ENCODE measurements around the gene PDZD7.

PDZD7 gene

GRCh38 chr10:101031128-101031795 lies at the start of gene PDZD7, which contains the start of gene SFXN3:
Gene PDZD7, minus strand, starts transcription at chr10:101031129. Its CDS starts 910 bp downstream, at chr10:101030219.
Gene SFXN3, plus strand, starts transcription at chr10:101031234. Its CDS starts 3,461 bp downstream, at chr10:101034695.
- DNase-seq, result no peak

- no peak for DNase-seq
These were observed 48.9 kb upstream of the PDZD7 start for GRCh38 chr10:101079874-101080273.

GRCh38 chr10:101076630-101077029 lies 45.7 kb upstream of the PDZD7 start:
- DNase-seq, result no peak

DNA sequence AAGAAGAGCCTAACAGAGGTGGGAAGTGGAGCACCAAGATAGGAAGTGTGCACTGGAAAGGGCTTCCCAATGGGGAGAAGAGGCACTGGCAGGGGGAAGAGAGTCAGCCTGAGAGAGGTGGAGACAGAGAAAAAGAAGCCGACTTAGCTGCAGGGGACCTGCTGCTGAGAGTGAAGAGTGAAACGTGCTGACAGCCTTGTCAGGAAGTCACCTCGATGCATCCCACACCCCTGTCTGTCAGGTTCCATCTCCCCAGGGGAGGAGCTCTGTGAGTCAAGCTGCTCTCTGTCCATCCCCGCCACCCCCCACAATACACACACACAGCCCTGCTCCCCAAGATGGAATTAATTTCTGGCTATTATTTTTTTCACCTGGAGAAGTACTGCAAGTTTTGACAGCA lies 44.8 kb upstream of the PDZD7 start:
- no peak for DNase-seq

DNA sequence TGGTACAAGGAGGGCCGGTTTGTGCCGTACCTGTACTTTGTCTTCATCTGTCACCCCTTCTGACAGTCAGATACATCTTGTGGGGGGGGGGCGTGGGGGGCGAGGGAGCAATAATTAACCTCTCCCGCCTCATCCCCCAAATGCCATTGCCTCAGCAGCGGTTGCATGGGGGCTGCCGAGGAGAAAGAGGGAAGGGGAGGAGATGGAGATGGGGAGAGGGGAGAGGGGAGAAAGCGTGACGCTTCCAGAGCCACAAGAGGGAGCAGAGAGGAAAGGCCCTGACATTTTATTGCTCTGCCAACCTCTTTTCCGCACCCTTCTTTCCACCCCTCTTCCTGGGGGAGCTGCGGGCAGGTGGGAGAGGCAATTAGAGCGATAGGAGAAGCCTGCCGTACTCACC lies 42.7 kb upstream of the PDZD7 start:
- DNase-seq, result no peak

DNA sequence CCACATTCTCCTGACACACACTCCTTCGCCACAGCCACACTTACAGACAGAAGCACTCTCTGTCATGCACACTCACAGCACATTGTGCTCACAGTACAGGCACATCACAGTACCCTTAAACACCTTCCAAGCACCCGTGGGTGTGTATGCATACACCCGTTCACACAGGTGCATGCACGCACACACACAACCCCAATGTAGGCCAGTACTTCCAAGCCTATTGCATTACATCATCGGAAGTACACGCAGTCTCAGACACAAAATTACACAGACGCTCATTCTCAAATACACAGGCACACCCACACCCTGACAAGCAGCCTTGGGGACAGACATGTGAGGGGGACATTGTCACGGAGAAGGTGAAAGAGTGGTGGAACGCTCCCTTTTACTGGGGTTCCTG lies 42.0 kb upstream of the PDZD7 start:
- no peak for DNase-seq

- DNase-seq, result no peak
These were observed 41.0 kb upstream of the PDZD7 start for GRCh38 chr10:101071885-101072433.

- DNase-seq, result no peak
These were observed 40.4 kb upstream of the PDZD7 start for GRCh38 chr10:101071267-101071884.

GRCh38 chr10:101070098-101070497 lies 39.2 kb upstream of the PDZD7 start:
- DNase-seq, result no peak

DNA sequence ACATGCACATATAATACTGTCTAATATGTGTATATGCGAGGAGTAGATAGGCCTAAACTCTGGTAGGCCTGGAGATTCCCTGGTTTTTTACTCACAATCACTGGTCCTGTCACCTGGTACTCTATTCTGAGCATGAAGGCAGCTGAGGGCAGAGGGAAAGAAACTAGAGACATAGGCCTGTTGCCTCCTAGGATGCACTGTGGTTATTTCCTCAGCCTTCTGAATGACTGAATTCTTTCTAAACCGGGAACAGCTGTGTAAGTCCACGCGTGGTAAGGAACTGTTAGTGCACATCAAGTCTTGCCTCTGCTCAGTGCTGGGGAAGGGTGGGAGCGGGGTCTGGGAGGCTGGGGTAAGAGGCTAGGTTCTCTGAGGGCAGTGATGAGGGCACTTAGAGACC lies 38.5 kb upstream of the PDZD7 start:
- no peak for DNase-seq

DNA sequence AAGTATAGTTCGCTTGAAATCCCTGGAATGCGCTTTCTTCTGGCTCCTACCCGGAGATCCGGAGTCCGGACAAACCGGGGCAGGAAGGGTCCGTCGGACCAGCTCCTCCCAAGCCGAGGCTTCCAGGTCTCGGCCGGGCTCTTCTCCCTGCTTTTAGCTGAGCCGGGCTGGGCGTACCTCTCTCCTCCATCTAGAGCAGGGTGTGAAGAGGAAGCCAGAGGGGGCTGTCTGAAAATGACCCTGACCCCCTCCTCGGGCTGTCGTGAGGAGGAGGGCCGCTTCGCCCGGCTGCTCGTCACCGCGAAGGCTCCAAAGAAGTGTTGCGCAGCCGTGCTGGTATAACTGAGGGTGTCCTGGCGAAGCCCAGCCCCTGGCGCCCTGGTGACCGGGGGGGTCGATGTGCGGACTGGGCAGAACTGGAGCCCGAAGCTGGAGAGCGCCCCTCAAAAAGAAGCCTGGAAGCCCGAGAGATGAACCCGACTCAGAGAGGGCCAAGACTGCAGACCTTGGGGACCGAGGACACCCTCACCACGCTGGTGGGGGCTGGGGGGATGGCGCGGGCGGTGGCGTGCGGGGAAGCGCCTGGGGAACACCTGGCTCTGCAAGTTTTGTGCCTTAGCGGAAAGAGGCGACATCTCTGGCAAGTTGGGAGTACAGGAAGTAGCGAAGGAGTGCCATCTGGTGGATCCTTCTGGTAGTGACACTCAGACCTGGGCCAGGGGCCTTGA lies 36.6 kb upstream of the PDZD7 start:
- no peak for DNase-seq

DNA sequence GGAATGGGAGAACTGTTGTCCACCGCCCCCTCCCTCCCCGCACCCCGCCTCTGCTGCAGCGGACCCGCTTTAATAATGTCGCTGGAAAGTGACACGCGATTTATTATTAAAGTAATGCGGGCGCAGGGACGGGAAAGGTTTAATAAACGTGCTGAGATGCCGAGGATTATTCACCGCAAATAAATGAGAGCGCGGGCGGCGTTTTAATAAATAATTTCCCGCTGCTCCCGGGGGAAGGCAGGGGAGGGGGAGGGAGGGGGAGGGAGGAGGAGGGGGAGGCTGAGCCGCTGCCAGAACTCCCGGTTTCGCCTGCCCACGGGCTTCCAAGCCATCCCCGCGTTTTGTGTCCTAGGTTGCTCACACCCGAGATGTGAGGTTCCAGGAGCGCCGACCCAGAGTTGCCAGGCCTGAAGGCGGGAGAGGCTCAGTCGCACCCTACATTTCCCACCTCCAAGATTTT lies 36.0 kb upstream of the PDZD7 start:
- DNase-seq, result no peak

- no peak for DNase-seq
These were observed 35.4 kb upstream of the PDZD7 start for GRCh38 chr10:101066146-101066895.

- no peak for DNase-seq
These were observed 34.7 kb upstream of the PDZD7 start for GRCh38 chr10:101065481-101066145.

GRCh38 chr10:101064415-101065030 lies 33.6 kb upstream of the PDZD7 start:
- no peak for DNase-seq

GRCh38 chr10:101063548-101064414 lies 32.9 kb upstream of the PDZD7 start:
- no peak for DNase-seq

- no peak for DNase-seq
These were observed 32.2 kb upstream of the PDZD7 start for GRCh38 chr10:101063050-101063525.

- no peak for DNase-seq
These were observed 31.5 kb upstream of the PDZD7 start for GRCh38 chr10:101062232-101063049.

DNA sequence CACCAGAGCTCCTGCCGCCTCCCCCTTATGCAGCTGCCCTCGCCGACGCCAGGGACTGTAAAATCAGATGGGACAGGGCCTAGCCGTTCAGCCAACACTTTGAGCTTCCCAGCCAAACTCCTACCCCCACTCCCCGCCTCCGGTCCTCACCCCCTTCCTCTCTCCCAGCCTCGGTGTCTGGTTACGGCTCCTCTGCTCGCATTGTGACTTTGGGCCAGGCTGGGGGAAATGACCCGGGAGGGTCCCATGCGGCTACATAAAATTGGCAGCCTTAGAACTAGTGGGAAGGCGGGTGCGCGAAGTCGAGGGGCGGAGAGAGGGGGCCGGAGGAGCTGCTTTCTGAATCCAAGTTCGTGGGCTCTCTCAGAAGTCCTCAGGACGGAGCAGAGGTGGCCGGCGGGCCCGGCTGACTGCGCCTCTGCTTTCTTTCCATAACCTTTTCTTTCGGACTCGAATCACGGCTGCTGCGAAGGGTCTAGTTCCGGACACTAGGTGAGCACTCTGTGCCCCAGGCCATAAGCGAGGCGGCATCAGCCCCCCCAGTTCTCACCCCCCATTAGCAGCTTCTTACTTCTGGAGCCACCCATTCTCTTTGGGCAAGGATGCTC lies 30.8 kb upstream of the PDZD7 start, which contains the start of gene KAZALD1:
TSS of gene KAZALD1 (plus strand) at position 366 of the 608 bp plus-strand sequence. CDS start 604 bp downstream, outside the sequence.
- no peak for DNase-seq

All from NCI-H1417 treated with DMSO at 0.1 percent for 48 hours (cell line).